ENCODE results near the gene TMOD1.

Gene TMOD1

DNA sequence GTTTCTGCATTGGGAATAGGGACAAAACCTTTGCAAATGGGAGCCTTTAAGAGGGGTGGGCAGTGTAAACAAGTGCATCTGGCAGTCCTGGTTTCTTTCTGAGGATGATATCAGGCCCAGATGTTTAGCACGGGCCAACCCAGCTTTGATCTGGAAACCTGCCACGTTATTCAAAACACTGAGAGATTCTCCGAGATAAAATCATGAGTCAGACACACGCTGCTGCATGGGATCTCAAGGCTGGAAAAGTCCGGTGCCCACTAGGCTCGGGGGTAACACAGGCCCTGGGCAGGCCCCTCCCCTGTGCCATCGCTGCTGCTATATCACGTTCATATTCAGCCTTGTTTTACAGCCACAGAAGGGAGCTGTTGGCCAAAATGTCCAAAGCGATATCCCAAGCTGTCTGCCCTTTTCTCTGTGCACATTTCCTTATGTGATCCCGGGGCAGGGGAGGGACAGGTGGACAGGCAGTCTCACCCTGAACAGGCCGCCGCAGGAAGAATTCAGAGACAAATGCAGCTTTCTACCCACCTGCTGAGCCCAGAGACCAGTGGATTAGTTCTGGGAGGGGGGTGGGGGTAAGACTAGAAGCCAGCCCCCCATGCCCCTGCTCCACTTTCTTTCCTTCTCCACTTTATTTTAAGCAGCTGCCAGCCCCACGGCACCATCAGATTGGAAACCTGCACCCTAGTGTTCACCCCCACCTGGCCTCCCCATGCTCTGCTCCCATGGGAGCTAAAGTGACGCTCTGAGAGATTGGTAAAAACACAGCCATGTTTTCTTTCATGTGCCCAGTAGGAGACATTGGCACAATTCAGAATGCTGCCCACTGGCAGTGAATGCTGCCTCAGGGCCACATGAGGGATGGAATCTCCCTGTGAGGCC is 63.1 kb downstream of the TMOD1 start:
- TF ChIP-seq SIN3A (IDR thresholded peaks at IDR 0.05; ENCODE audit: borderline replicate concordance, insufficient read depth, low read length), result no peak
- TF ChIP-seq FOXP2 (optimal IDR thresholded peaks at IDR 0.05; ENCODE audit: borderline replicate concordance, extremely low read depth, extremely low read length, insufficient read depth), result no peak
- TF ChIP-seq, protein P1, sequence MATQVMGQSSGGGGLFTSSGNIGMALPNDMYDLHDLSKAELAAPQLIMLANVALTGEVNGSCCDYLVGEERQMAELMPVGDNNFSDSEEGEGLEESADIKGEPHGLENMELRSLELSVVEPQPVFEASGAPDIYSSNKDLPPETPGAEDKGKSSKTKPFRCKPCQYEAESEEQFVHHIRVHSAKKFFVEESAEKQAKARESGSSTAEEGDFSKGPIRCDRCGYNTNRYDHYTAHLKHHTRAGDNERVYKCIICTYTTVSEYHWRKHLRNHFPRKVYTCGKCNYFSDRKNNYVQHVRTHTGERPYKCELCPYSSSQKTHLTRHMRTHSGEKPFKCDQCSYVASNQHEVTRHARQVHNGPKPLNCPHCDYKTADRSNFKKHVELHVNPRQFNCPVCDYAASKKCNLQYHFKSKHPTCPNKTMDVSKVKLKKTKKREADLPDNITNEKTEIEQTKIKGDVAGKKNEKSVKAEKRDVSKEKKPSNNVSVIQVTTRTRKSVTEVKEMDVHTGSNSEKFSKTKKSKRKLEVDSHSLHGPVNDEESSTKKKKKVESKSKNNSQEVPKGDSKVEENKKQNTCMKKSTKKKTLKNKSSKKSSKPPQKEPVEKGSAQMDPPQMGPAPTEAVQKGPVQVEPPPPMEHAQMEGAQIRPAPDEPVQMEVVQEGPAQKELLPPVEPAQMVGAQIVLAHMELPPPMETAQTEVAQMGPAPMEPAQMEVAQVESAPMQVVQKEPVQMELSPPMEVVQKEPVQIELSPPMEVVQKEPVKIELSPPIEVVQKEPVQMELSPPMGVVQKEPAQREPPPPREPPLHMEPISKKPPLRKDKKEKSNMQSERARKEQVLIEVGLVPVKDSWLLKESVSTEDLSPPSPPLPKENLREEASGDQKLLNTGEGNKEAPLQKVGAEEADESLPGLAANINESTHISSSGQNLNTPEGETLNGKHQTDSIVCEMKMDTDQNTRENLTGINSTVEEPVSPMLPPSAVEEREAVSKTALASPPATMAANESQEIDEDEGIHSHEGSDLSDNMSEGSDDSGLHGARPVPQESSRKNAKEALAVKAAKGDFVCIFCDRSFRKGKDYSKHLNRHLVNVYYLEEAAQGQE (IDR thresholded peaks at IDR 0.05; ENCODE audit: insufficient read depth in 1 of 2, low read depth in 2 of 2, low read length in 2 of 2), result no peak
- no peak for TF ChIP-seq TAF1 (IDR thresholded peaks at IDR 0.05; ENCODE audit: borderline replicate concordance, insufficient read depth, low read length)
- TF ChIP-seq POLR2AphosphoS5 (IDR thresholded peaks at IDR 0.05; ENCODE audit: low read depth, low read length), result no peak

GRCh38 chr9:97565262-97565661 is 63.8 kb downstream of the TMOD1 start:
- TF ChIP-seq, protein P1 (IDR thresholded peaks at IDR 0.05; ENCODE audit: insufficient read depth in 1 of 2, low read depth in 2 of 2, low read length in 2 of 2), result no peak
- no peak for TF ChIP-seq POLR2AphosphoS5 (IDR thresholded peaks at IDR 0.05; ENCODE audit: low read depth, low read length)
- no peak for TF ChIP-seq FOXP2 (optimal IDR thresholded peaks at IDR 0.05; ENCODE audit: borderline replicate concordance, extremely low read depth, extremely low read length, insufficient read depth)
- TF ChIP-seq SIN3A (IDR thresholded peaks at IDR 0.05; ENCODE audit: borderline replicate concordance, insufficient read depth, low read length), result no peak
- TF ChIP-seq TAF1 (IDR thresholded peaks at IDR 0.05; ENCODE audit: borderline replicate concordance, insufficient read depth, low read length), result no peak

DNA sequence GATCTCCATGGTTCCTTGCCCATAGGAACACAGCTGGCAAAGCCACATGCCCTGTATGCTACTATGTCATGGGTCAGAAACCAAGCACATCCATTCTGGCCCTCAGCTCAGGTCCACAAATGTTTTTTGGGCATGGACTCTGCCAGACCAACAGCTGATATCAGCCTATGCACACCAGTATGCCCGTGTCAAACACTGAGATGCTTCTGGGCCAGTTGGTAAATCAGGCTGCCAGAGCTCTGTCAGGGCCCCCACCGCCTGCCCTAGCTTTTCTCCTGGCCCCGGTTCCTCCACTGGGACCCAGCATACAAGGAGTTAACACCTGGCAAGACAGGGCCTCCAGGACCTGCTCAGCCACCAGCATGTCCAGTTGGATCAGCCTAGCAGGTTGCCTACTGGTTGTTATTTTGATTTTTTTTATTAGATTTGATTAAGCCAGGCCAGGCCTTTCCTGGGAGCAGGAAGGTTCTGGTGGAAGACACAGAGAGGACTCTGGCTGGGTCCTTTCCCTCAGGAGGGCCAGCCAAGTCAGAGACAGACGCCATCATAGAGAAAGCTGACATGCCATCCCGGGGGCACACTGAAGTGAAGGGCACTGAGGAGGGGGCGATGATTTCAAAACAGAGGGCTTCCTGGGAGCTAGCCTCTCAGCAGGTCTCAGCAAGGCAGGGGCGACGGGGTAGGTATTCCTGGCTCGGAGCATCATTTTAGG is 65.9 kb downstream of the TMOD1 start:
- TF ChIP-seq SIN3A (IDR thresholded peaks at IDR 0.05; ENCODE audit: borderline replicate concordance, insufficient read depth, low read length) (no peak), FOXP2 (optimal IDR thresholded peaks at IDR 0.05; ENCODE audit: borderline replicate concordance, extremely low read depth, extremely low read length, insufficient read depth) (no peak), POLR2AphosphoS5 (IDR thresholded peaks at IDR 0.05; ENCODE audit: low read depth, low read length) (no peak), TAF1 (IDR thresholded peaks at IDR 0.05; ENCODE audit: borderline replicate concordance, insufficient read depth, low read length) (no peak)
- TF ChIP-seq, protein P1 (IDR thresholded peaks at IDR 0.05; ENCODE audit: insufficient read depth in 1 of 2, low read depth in 2 of 2, low read length in 2 of 2), result no peak

GRCh38 chr9:97567894-97568202 is 66.4 kb downstream of the TMOD1 start:
- TF ChIP-seq SIN3A (IDR thresholded peaks at IDR 0.05; ENCODE audit: borderline replicate concordance, insufficient read depth, low read length), result no peak
- TF ChIP-seq, protein P1 (IDR thresholded peaks at IDR 0.05; ENCODE audit: insufficient read depth in 1 of 2, low read depth in 2 of 2, low read length in 2 of 2), result no peak
- no peak for TF ChIP-seq TAF1 (IDR thresholded peaks at IDR 0.05; ENCODE audit: borderline replicate concordance, insufficient read depth, low read length)
- TF ChIP-seq FOXP2 (optimal IDR thresholded peaks at IDR 0.05; ENCODE audit: borderline replicate concordance, extremely low read depth, extremely low read length, insufficient read depth), result no peak
- TF ChIP-seq POLR2AphosphoS5 (IDR thresholded peaks at IDR 0.05; ENCODE audit: low read depth, low read length), result no peak

Measured in PFSK-1 (cell line).